K562 (cell line): Measurements from ENCODE around the gene TUBG2. TPM values are rescaled to one million over a fixed set of nuclear protein-coding genes. Genes with fewer than 3 reads are reported as not detected.

ENCODE experiments used
- ATF4 ChIP-seq: fragments of 450-650 bp; formaldehyde crosslinking; IDR thresholded peaks from 2 replicates; pipeline ENCODE4 v1.4.0; 2022; ENCODE audit warnings: mild to moderate bottlenecking, moderate library complexity
- FOS ChIP-seq: IDR thresholded peaks from 3 replicates; pipeline ENCODE4 v1.6.1; 2011; ENCODE audit not compliant: insufficient read length; ENCODE audit errors: extremely low read depth
- FOXP4 ChIP-seq: sonication (generic); formaldehyde crosslinking; IDR thresholded peaks from 2 replicates; pipeline ENCODE4 v1.8.0; 2022; ENCODE audit warnings: mild to moderate bottlenecking, missing genetic modification reagents, borderline replicate concordance
- HDAC2 ChIP-seq: fragments of 450-650 bp; IDR thresholded peaks from 2 replicates; pipeline ENCODE4 v1.6.1; 2016; ENCODE audit warnings: mild to moderate bottlenecking
- HMGN3 ChIP-seq: IDR thresholded peaks from 2 replicates; pipeline ENCODE4 v1.6.1; 2011; ENCODE audit warnings: borderline replicate concordance, low read depth, mild to moderate bottlenecking, mixed read lengths, low read length; ENCODE audit not compliant: insufficient read length; ENCODE audit errors: extremely low read depth
- NCOA2 ChIP-seq, 2 experiments: fragments of 450-650 bp; IDR thresholded peaks; 2 replicates each; pipeline ENCODE4 v1.6.1; 2018; ENCODE audit warnings: mild to moderate bottlenecking in 2 of 2, moderate library complexity in 1 of 2; ENCODE audit not compliant: partially characterized antibody in 2 of 2
- NEUROD1 ChIP-seq: fragments of 150-350 bp; IDR thresholded peaks from 2 replicates; pipeline ENCODE4 v1.6.1; 2014; ENCODE audit warnings: borderline replicate concordance, low read length, low read depth; ENCODE audit not compliant: partially characterized antibody
- POLR2G ChIP-seq: fragments of 200-400 bp; formaldehyde crosslinking; IDR thresholded peaks from 2 replicates; pipeline ENCODE4 v1.6.1; 2017; ENCODE audit warnings: low read depth, mild to moderate bottlenecking, antibody characterized with exemption, low read length, moderate library complexity
- PTBP1 ChIP-seq: fragments of 200-400 bp; formaldehyde crosslinking; IDR thresholded peaks from 2 replicates; pipeline ENCODE4 v1.6.1; 2017; ENCODE audit warnings: low read depth, low read length
- RHOXF2B ChIP-seq: fragments of 250-450 bp; sonication (Bioruptor Pico); conservative IDR thresholded peaks from 2 replicates; pipeline ENCODE4 v1.5.1; 2021
- SRSF1 ChIP-seq: fragments of 200-400 bp; formaldehyde crosslinking; IDR thresholded peaks from 2 replicates; pipeline ENCODE4 v1.6.1; 2017; ENCODE audit warnings: mild to moderate bottlenecking, low read depth, low read length, moderate library complexity
- STAG1 ChIP-seq: sonication (generic); formaldehyde crosslinking; IDR thresholded peaks from 2 replicates; pipeline ENCODE4 v1.5.0; 2020; ENCODE audit warnings: missing genetic modification reagents, borderline replicate concordance
- TRIM24 ChIP-seq, 2 experiments: fragments of 450-650 bp; IDR thresholded peaks; 2 replicates each; pipeline ENCODE4 v1.6.1; 2016
- ZBTB40 ChIP-seq, 2 experiments: fragments of 450-650 bp in 1 of 2; sonication (generic) in 1 of 2; formaldehyde crosslinking in 1 of 2; IDR thresholded peaks; 2 replicates each; pipeline versions ENCODE4 v1.7.1 to v1.9.0; 2016 to 2022; ENCODE audit warnings: inconsistent platforms in 1 of 2, mild to moderate bottlenecking in 1 of 2, missing genetic modification reagents in 1 of 2
- ZC3H4 ChIP-seq: sonication (generic); formaldehyde crosslinking; IDR thresholded peaks from 2 replicates; pipeline ENCODE4 v1.9.0; 2021; ENCODE audit warnings: missing genetic modification reagents, borderline replicate concordance
- ZNF316 ChIP-seq: fragments of 450-650 bp; IDR thresholded peaks from 2 replicates; pipeline ENCODE4 v1.6.1; 2016
- polyA plus RNA-seq, 8 experiments: library from polyadenylated mRNA; depleted of rRNA in 4 of 8; stranded (reverse) in 5 of 8; unstranded in 3 of 8; fragments of >200 nt; fragmentation: Nextera tagmentation in 2 of 8; fragmentation: Illumina TruSeq in 1 of 8; extraction: Ambion mirVana in 2 of 8; extraction: Trizol in 1 of 8; gene quantifications; 2 replicates each; pipeline versions ENCODE4 v1.2.1 to v1.2.3, GENCODE V29; 2011 to 2014; ENCODE audit warnings: inconsistent platforms in 1 of 8, missing spikeins in 1 of 8
- total RNA-seq, 7 experiments: library from RNA; depleted of rRNA in 6 of 7; stranded (reverse); fragments of >200 nt in 6 of 7; fragmentation: Illumina TruSeq in 2 of 7; extraction: Trizol in 2 of 7; gene quantifications; 2 replicates each; pipeline versions ENCODE4 v1.2.1 to v1.2.3, GENCODE V29; 2011 to 2021; ENCODE audit warnings: low replicate concordance in 1 of 7

The TUBG2 gene
- total and polyA plus RNA-seq, 9 of the 15 experiments (the other 6 are each of a cell fraction or from before 2014, with no cell fraction given), result 0.09 to 0.80 (median 0.24) TPM; not detected in 2

- peak; percentile 48 for TF ChIP-seq ZBTB40 (IDR thresholded peaks at IDR 0.05)
- no peak for TF ChIP-seq ZBTB40 (CRISPR knock-in tag; IDR thresholded peaks at IDR 0.05)
- no peak for TF ChIP-seq NCOA2 (IDR thresholded peaks at IDR 0.05; ENCODE audit: partially characterized antibody in 2 of 2)
- TF ChIP-seq ZNF316, result no peak
- TF ChIP-seq HMGN3, result no peak
- TF ChIP-seq SRSF1, result no peak
- no peak for TF ChIP-seq STAG1
- no peak for TF ChIP-seq ATF4
- TF ChIP-seq ZC3H4 (CRISPR knock-in tag), result no peak
- peak; percentile 29; the same call in 1 of the 2 replicates for TF ChIP-seq HDAC2
- TF ChIP-seq FOS, result no peak
- TF ChIP-seq NEUROD1, result no peak
- no peak for TF ChIP-seq RHOXF2B
- TF ChIP-seq POLR2G, result peak; percentile 76
- no peak for TF ChIP-seq TRIM24 (IDR thresholded peaks at IDR 0.05)
- TF ChIP-seq PTBP1, result 0 out of 2 replicates have a peak, but pooled peaks have one; percentile 13
- TF ChIP-seq FOXP4 (CRISPR knock-in tag), result no peak
Observed at GRCh38 chr17:42676424-42677011, 17.4 kb downstream of the TUBG2 start, which contains the start of gene PLEKHH3 (continued).
